T-helper 1 cell (primary cell): Measurements from ENCODE around the gene CFAP97.
"Not testable (repeated sequence)": the region's sequence is repeated elsewhere in the genome, so short reads cannot be mapped to it uniquely, and the experiment has no call there.

Source experiments
- DNase-seq, 5 donors: peaks; one replicate each; pipeline ENCODE4 v3.0.0-alpha.2; 2012 to 2020

CFAP97 gene

GRCh38 chr4:185221912-185222311 lies 18.1 kb upstream of the CFAP97 start:
- no peak for DNase-seq

GRCh38 chr4:185221491-185221890 lies 17.7 kb upstream of the CFAP97 start:
- DNase-seq = no peak

- DNase-seq = no peak
These were observed 15.9 kb upstream of the CFAP97 start for GRCh38 chr4:185219551-185220344.

- DNase-seq = no peak
These were observed 14.5 kb upstream of the CFAP97 start for GRCh38 chr4:185218312-185218711.

GRCh38 chr4:185217408-185217975 lies 13.7 kb upstream of the CFAP97 start:
- DNase-seq = no peak

- DNase-seq = no peak
These were observed 11.5 kb upstream of the CFAP97 start for GRCh38 chr4:185215261-185215660.

- DNase-seq = no peak
These were observed 10.1 kb upstream of the CFAP97 start for GRCh38 chr4:185213877-185214276.

- DNase-seq = no peak
These were observed 8.8 kb upstream of the CFAP97 start for GRCh38 chr4:185212581-185212980.

- no peak for DNase-seq
These were observed 7.8 kb upstream of the CFAP97 start for GRCh38 chr4:185211641-185212040.

- DNase-seq = no peak
These were observed 7.2 kb upstream of the CFAP97 start for GRCh38 chr4:185211035-185211434.

GRCh38 chr4:185210102-185210981 lies 6.5 kb upstream of the CFAP97 start:
- peak; percentile 16 to 43 (median 29) for DNase-seq

- DNase-seq = not testable (repeated sequence)
These were observed 6.0 kb upstream of the CFAP97 start for GRCh38 chr4:185209852-185210101.

GRCh38 chr4:185209031-185209851 lies 5.4 kb upstream of the CFAP97 start, which contains the start of gene SNX25:
TSS of gene SNX25 (plus strand) at chr4:185209598. CDS start at chr4:185209827, 229 bp downstream.
- DNase-seq = peak; percentile 72 to 87 (median 79)

GRCh38 chr4:185207466-185207865 lies 3.7 kb upstream of the CFAP97 start:
- no peak for DNase-seq

- DNase-seq = no peak
These were observed 2.0 kb upstream of the CFAP97 start for GRCh38 chr4:185205697-185206342.

- not testable (repeated sequence) for DNase-seq
These were observed 1.3 kb upstream of the CFAP97 start for GRCh38 chr4:185205073-185205472.

GRCh38 chr4:185204238-185204910 lies 574 bp upstream of the CFAP97 start:
- DNase-seq = no peak

- peak in 1 of 5 donors; percentile 48 for DNase-seq
These were observed 765 bp downstream of the CFAP97 start for GRCh38 chr4:185202984-185203485.

- peak in 4 of 5 donors; percentile 26 to 59 (median 40) for DNase-seq
These were observed 1.5 kb downstream of the CFAP97 start for GRCh38 chr4:185201977-185202962.

GRCh38 chr4:185198189-185198588 lies 5.6 kb downstream of the CFAP97 start:
- not testable (repeated sequence) for DNase-seq
